ENCODE measurements around the gene CLPX.
"Not testable (repeated sequence)": the region's sequence is repeated elsewhere in the genome, so short reads cannot be mapped to it uniquely, and the experiment has no call there.

The CLPX gene

DNA sequence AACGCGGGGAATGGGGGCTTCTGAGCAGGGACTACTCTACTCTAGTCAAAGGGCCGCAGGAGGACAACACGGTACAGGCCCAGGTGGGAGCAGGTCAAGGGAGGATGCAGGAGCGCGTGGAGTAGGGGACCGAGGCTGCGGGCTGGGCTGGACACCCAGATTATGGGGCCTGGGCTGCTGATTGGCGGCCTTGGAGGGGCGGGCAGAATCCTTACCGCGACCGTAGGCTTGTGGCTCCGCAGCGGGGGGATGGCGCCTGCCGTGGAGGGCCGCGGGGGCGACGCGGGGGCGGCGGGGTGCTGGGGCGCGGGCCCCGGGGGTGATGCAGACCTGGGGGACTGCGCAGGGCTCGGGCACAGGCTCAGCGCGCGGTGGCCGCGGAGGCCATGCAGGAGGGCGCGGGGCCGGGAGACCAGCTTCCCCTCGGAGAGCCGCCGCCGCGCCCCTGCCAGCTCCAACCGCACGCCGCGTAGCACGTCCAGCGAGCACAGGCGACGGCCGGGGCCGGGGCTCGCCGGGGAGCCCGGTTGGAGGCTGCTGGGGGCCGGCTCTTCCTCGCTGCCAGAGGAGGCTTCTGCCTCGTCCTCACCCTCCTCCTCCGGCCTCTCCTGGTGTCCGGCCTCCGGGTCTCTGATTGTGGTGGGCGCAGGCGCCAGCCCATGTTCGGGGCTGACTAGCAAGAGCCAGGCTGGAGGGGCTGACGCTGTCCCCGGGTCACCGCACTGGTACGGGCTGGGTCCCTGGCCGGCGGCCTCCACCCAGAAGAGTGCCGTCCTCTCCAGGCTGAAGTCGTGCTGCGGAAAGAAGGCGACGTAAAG is 83.0 kb downstream of the CLPX start:
- no peak for DNase-seq (ENCODE audit: low read depth in 2 of 2)

DNA sequence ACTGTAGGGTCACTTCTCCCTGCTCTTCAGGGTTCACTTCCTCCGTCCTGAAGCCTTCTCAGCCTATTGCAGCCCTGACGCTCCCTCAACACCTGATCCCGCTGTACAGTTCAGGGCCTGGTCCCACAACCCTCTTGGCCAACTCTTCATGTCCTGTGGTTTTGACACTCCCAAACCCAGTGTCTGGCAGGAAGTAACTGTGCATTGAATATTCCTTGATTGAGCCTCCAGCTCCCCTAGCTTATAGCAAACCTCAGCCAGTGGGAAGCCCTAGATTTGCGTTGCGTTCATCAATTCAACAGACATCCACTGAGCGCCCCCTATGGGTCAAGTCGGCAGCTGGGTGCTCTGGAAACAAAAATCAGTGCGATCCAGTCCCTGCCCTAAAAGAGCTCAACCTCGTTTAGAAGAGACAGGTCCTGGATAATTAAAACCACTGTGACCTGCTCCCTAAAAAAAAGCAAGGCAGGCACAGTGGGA is 83.7 kb downstream of the CLPX start:
- no peak for DNase-seq (ENCODE audit: low read depth in 2 of 2)

DNA sequence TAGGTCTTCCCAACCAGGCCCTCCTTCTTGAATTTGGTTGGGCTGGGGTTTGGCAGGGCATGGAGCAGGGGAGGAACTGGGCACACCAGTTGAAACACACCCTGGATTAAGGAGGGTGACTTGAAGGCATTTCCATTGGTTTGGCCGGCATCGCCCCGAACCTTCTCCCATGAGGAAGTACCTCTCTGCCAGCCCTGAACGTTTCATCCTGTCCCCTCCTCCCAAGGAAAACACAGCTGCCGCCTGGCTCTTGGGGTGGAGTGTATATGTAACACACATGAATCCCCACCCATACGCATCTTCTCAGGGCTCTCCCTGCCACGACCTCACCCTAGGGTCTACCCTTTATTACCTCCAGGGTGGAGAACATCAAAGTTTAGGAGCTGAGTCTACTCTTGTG is 84.7 kb downstream of the CLPX start:
- DNase-seq (ENCODE audit: low read depth in 2 of 2) = no peak

DNA sequence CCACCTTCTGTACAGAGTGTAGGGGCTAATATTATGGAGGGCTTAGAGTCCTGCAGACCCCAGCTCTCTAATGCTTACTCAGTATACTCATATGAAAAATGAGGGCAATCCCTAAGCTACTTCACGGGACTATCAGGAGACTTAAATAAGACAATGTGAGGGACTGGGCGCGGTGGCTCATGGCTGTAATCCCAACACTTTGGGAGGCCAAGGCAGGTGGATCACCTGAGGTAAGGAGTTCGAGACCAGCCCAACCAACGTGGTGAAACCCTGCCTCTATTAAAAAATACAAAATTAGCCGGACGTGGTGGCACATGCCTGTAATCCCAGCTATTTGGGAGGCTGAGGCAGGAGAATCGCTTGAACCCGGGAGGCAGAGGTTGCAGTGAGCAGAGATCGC is 85.3 kb downstream of the CLPX start:
- not testable (repeated sequence) for DNase-seq (ENCODE audit: low read depth in 2 of 2)

DNA sequence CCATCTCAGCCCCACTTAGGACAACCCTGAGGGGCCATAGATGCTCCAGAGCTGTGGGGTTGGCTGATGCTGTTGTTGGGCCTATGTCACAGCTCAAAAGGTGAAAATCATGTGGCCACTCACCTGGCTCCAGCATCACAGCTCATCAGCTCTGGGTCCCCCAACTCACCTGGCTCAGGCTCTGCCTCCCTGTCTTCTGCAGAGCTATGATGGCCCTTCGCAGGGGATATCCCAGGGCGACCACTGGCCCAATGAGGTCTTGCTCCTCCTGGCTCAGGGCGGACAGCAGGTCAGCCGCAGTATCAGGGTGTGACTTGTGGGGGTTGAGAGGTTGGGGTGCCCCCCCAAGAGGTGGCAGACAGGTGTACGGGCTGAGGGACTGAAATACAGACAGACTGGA is 85.8 kb downstream of the CLPX start:
- DNase-seq (ENCODE audit: low read depth in 2 of 2) = no peak

Data from stimulated activated CD8-positive, alpha-beta memory T cell treated with anti-CD3 and anti-CD28 coated beads, Interleukin-7, amount 100 ng/mL, for 4 hours (primary cell).